DOHH2 (cell line): ENCODE results near the gene TMEM212.

Source experiments
- CTCF ChIP-seq: fragments of 200-600 bp; sonication (generic); IDR thresholded peaks from one replicate; pipeline ENCODE4 v1.5.1; 2014; ENCODE audit warnings: antibody characterized with exemption, mild to moderate bottlenecking, low read depth, low read length; ENCODE audit not compliant: poor library complexity, severe bottlenecking
- EZH2phosphoT487 ChIP-seq: fragments of 200-600 bp; sonication (generic); IDR thresholded peaks from 2 replicates; pipeline ENCODE4 v1.6.1; 2017; ENCODE audit warnings: borderline replicate concordance, mild to moderate bottlenecking, antibody characterized with exemption, low read length, moderate library complexity, mixed read lengths

GRCh38 chr3:171851660-171852058 lies 8.5 kb downstream of the TMEM212 start:
- TF ChIP-seq CTCF (no peak), EZH2phosphoT487 (no peak)
